ENCODE measurements around the gene ALDH1A1.
A peak's percentile ranks its signal among the peaks of the same experiment; 100 is the strongest.
"Not testable (repeated sequence)": the region's sequence is repeated elsewhere in the genome, so short reads cannot be mapped to it uniquely, and the experiment has no call there.

Gene ALDH1A1

DNA sequence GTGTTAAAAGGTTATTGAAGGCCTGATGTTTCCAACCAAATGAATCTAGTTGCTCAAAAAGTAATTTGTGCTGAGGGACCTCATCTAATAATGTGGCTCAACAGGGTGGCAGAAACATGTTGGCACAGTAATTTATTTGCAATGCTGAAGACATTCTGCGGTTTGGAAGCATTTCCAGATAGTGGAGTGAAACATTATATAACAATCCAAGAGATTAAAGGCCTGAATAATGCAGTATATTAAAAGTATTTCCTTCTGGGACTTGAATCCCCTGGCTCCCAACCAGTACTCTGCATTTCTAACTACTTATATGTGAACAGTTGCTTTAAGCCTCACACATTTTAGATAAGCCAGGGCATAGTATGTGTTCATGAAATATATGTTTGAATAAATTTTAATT, 25.9 kb upstream of the ALDH1A1 start:
- no peak for DNase-seq

DNA sequence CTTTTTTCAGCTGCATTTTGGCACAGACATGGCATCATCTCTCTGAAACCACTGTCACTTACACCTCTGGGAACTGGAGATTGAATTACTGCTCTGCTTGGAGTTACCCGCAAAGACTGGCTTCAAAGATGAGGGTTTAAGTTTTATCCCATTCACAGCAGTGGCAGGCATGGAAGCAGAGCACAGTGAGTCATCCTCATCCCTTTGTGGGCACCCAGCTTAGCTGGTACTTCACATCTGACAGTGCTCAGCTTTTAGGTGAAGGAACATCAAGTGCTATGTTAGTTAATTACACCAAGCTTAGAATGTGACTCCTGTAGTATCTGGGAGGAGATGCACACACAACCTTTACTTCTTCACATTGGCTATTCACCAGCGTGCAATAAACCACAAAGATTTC, 24.8 kb upstream of the ALDH1A1 start:
- no peak for DNase-seq

DNA sequence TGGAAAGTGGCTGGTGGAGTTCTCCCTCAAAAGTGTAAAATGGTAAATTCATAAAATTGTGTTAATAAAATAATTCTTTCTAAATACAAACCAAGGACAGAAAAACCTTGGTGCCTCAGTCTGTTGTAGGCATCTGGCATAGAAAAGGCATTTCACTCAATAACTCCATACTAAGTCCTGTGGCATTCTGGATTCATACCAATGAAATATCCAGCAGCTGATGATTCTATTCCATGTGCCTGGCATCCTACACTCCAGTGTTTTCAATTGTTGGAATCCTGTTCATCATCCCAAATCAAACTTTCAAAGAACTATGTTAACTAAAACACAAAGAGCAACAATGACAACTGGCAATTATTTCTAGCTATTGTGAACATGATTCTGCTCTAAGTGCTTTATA, 21.6 kb upstream of the ALDH1A1 start:
- DNase-seq, result no peak

DNA sequence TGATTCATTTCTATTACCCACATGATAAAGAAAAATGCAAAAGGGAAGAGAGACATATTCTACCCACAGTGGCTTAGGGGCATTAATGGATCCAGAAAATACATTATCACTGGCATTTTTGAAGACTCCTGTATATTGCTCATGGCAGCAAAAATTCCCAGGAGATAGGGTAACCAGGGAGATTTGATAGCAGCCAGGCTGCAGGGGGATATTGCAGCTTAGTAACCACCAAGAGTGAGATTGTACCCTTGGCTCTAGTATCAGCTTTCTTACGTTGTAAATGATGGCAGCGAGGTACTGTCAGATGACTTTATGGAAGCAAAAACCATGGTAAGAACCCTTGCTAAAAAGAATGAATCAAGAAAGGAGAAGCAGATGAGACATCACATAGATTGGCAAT, 19.8 kb upstream of the ALDH1A1 start:
- no peak for DNase-seq

DNA sequence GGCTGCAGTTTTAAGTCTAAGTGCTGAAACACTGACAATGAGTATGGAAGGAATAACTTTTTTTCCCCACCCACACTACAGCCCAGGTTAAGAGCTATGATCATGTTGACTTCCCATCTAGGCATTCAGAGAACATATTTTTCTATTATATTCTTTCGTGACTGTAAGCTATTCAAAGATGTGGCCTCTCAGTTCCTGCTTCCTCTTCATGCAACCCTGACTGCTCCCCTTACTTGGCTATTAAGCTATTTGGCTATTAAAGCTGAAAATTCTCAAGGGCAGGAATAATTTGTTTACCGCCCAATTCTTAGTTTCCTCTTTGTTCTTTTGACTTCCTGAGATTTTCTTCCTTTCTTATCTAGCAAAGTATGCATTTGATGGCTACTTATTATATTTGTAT, 18.6 kb upstream of the ALDH1A1 start:
- no peak for DNase-seq

DNA sequence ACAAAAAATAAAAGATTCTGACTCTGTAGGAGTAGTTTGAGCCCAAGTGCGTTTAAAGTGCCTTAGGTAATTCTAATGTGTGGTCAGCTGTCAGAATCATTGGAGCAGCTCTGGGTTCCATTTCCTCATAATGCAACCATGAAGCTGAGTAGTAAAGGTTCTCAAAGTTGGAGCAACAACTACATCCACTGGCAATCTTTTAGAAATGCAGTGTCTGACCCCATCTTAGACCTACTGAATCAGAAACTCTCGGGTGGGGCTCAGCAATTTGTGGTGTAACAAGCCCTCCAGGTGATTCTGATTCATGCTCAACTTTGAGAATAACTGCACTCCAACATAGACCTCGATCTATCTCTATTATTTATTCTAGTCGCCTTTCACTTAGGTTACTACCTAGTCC, 7.6 kb upstream of the ALDH1A1 start:
- DNase-seq, result no peak

DNA sequence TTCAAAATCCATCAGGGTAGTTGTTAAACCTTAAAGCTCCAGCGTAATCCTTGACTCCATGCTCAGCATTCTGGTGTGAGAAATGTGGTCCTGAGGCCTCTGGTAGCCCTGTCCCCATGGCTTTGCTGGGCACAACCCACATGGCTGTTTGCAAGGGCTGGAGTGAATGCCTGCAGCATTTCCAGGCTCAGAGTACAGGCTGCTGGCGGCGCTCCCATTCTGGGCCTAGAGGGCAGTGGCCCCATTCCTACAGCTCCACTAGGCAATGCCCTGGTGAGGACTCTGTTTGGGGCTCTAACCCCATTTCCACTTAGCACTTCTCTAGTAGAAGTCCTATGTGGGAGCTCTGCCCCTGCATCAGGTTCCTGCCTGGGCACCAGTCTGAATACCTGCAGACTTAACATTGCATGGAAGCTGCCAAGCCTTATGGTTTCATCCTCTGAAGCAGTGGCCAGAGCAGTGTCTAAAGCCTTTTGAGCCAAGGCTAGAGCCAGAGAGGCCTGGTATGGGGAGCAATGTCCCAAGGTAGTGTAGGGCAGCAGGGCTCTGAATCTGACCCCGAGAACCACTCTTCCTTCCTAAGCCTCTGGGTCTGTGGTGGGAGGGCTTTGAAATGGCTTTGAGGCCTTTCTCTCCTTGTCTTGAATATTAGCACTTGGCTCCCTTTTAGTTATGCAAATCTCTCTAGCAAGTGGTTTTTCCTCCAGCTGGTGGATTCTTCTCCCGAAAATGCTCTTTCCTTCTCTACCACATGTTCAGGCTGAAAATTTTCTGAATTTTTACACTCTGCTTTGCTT, 5.8 kb upstream of the ALDH1A1 start:
- DNase-seq, result no peak

DNA sequence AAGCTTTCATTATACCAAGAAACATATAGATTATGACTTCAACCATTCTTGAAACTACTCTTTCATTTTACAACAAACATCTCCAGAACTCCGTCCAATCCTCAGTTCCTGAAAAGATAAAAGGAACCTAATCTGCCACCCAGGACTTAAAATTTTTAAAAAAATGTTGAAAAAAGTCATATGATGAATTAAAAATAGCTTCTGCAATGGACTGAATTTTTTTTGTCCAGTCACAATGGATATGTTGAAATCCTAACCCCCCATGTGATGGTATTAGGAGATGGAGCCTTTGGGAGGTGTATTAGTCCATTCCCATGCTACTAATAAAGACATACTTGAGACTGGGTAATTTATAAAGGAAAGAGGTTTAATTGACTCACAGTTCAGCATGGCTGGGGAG, 2.7 kb upstream of the ALDH1A1 start:
- no peak for DNase-seq

DNA sequence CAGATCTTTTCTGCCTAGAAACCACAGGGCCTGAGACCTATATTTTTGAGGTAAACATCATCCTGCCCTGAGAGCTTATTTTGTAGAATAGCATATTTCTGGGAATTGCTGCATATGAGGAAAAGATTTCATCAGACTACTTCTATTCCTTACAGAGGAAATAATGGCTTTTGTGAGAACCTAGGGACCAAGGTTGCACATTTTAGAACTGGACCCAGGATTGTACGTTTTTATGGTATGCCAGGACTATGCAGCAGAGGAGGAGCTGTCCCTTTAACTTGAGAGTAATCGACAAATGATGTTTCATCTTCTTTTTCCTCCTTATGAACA, 2.2 kb upstream of the ALDH1A1 start:
- no peak for DNase-seq

DNA sequence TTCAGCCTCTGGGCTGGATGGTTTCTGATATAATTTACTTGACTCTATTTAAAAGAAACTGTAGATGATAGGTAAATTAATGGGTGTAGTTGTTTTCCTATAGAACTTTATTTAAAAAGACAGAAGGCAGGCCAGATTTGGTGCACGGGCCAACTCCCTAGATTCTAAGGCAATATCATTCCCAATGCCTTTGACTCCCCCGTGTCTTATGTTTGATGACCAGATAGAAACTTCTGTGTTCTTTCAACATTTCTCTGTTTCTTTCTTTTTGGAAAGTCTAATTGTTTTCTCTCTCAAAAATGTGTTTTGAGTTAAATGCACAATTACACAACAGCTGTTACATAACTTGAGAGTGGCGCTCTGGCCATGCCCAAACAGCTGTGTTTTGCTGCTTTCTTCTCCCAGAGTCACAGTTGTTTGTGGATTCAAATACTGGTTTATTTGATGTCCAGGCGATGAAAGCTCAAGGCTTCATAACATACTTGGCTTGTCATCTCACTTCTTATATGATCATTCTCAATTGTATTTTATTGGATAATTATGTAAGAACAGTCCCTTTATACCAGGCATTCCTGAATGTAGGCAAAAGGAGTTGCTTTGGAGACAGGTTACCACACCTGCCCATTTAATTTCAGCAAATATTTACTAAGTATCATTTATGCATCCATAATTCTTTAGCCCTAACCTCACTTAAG, 1.7 kb upstream of the ALDH1A1 start:
- DNase-seq, result no peak

DNA sequence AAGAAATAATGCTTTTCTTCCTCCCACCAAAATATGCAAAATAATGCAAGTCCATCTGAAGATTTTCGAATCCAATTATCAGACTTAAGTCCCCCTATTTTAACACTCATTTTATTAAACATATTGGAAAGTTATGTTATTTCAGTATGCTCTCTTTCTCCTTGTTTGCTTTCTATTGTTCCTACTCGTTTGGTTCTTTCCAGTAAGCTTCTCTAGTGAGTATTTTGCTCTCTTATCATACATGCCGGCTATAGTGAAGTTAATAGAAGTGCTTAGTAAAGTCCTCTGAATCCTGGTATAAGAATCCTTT, 517 bp downstream of the ALDH1A1 start:
- no peak for DNase-seq

DNA sequence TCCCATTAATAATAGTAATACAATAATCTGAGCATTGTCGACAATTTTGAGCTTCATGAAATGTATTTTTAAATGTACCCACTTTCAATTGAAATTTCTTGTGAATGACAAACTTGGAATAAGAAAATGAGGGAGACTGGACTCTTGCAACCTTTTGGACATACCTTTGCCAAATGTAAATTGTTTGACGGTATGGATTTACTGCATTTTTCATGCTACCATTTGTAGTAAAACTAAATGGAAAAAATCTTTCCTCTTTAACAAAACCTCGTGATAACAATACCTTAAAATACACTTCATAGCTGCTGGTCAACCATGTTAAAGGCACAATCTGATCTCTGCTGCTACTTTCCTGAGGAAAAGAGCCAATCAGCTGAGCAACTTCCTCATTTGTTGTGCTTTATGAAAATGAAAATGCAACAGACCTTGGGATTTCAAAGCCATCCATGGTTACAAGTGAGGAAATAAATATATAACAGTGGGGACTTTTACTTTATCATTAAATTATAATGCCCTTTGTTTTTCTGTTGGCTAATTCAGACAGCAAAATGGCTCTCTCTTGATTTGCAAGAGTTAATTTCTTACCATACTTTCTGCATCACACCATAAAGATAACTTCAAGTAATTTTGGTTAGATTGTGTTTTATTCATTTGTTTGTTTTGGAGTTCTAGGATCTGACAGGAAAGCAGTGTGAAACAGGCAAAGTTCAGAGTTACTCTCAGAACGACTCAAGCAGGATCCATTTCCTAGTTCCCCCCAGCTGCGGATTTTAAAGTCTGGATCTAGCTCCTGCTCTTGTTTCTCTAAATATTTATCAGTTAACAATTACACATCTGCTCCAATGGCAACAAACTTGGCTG, 1.1 kb downstream of the ALDH1A1 start:
- DNase-seq, result peak in 1 of 2 experiments; percentile 10

DNA sequence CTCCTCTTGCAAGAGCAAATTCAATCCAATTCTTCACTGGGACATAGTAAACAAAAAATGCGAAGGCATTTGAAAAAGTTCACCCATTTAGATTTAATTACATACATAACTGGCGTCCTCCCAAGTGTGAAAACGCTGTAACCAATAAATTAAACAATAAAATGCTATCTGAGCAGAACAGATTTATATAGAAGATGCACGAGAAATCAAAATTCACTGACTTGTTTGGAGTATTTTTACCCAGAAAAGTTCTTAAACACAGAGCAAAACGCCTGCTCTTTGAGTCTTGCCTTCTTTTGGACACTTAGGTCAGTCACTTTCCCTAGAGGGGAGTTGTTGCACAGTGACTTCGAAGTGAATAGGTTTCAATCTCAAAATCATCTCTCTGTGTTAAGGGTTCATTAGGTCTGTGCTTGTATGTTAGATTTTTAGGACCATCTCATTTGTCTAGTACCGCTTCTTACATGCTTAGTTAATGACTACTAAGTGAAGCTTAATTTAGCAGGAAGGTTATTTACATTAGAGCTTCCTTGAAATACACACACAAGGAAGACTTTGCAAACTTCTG, 1.9 kb downstream of the ALDH1A1 start:
- no peak for DNase-seq

DNA sequence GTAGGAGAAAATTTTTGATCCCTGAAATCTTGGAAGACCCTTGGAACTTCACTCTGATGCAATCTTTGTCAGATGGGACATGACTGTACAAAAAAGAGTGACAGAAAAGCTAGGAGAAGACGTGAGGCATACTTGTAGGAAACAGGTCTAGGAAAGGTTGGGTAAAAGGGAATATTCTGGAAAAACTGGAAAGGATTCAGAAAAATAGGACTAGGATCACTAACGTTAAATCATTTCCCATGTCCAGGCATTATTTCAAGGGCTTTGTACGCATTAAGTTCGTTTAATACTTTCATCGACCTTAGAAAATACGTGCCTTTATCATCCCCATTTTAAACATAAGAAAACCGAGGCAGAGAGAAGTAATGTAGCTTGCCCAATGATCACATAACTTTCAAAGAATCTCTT, 2.9 kb downstream of the ALDH1A1 start:
- no peak for DNase-seq

DNA sequence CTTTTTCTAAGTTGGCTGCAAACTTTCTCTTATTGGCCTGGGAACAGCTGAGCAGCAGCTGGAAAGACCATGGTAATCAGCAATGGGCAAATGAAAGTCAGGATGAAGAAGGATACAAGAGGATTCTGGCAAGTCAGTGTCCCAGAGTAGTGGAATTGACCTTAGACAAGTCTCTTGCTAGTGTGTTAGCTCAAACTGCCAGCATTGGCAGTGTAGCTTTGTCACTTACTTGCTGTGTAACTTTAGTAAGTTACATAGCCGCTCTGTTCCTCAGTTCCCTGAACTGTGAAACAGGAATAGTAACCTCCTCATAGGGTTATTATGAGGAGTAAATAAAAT, 3.6 kb downstream of the ALDH1A1 start:
- no peak for DNase-seq

DNA sequence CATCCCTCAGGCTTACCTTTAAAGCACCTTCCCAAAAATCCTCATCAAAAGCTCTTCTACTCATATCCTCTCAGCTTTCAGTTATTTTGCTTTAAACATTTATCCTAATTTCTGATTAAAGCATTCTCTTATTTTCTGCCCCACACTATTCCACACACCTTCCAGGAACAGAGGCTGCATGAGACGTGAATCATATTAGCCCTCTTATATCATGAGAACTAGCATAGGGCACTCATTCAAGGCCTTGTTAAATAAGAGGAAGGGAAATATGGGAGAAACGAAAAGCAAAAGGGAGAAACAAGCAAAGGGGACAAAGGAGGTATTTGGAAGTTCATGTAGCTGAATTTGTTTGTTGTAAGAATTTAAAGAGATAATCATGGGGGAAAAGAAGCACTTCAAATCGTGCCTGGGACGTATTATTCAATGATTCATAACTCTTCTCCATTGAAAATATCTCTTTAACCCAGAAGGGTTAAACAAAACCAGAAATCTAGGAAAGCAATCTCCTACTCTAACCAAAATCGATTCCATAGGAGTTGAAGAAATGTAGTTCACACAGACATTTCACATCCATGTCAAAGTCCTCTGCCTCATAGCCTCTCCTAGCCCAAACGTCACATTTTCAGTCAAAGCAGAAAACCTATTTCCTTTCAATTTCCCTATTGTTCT, 4.1 kb downstream of the ALDH1A1 start:
- no peak for DNase-seq

DNA sequence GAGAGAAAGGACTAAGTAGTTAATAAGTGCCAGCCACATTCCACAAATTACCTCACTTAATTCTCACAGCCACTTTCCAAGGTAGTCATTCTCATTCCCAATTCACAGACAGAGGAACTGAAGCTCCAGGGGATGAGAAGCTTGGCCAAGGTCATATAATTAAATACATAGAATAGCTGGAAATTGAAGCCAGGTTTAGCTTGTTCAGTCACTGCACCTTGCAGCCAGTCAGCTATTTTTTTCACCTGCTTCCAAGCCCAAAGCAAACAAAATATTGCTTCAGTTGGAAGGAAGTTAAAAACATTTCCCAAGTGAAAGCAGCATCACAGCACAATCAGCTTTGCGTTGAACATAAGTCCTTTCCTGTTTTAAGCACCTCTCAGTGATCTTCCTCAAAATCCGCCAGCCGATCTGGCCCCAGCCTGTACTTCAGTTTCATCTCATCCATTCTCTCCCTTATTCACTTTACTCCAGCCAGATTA, 4.8 kb downstream of the ALDH1A1 start:
- DNase-seq, result no peak

DNA sequence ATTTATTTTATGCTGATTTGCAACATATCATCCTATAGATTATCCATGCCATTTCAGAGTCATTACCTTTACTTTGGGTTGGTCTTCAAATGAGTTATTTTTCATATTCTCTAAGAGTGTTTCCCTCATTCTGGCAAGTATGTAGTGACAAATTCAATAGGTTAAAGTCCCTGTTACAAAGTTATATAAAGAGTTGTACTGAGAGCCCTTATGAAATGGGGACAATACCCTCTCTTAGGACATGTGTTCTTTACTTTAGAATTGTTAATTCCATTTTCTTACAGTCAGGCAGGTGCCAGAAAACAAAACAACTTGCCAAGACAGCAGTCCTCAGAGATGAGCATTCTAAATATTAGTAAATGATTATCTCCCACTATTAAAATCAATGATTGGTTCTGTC, 6.0 kb downstream of the ALDH1A1 start:
- no peak for DNase-seq

DNA sequence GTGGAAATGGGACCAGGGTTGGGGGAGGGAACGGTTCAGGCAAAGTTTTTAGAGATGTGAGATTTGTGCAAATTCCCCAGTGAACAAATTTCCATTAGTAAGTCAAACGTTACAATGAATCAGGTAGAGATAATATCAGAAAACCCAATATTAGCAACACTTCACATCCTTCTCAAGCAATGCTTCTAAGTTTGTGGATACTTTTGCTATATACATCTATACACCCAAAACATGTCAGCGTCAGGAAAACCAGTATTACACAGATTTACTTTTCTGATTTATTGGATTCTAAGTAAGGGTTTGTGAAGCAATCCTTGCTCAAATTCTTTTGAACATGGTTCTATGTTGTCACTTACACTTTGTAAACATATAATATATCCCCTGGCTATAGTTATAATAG, 6.5 kb downstream of the ALDH1A1 start:
- DNase-seq, result no peak

DNA sequence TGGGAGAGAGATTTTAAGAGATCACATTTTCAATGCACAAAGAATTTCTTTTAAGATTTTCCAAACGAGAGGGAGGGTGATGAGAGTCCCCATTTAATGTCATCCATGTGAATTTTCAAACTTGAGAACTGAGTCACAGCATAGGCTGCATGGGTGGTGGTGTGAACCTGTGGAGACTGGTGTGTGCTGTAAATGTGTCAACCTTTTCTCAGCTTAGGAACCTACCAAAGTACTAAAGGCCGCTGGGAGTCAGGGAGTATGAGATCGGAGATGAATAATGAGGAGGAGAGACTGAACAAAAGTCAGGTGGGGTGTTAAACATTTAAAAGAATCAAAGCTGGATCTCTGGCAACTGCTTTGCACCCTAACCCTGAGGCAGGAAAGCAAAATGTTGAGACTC, 7.5 kb downstream of the ALDH1A1 start:
- DNase-seq, result no peak

DNA sequence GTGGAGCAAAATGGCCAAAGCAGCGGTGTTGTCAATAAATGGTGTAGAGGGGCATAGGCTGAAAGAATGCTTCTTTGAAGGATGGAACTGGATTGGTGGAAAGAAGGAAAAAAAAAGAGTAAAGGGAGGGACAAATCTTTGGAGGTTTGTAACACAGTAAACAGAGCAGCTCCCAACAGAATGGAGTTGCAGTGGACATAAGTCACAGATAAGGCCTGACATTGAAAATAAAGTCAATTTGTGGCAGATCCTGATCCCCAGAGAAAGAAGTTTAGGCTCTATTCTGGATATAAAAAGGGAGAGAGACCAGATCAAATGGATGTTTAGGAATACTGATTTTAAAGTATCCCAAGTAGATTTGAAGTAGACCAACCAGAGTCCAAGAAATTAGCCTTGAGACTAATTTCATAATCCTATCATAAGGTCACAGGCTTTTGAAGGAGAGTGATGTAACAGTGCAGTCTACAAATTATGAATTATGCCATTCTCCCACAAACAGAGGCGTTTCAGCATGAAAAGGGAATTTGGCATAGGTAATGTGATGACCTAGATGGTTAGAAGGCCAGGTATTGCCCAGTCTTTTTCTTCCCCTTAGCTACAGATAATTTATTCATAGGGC, 8.9 kb downstream of the ALDH1A1 start:
- no peak for DNase-seq

DNA sequence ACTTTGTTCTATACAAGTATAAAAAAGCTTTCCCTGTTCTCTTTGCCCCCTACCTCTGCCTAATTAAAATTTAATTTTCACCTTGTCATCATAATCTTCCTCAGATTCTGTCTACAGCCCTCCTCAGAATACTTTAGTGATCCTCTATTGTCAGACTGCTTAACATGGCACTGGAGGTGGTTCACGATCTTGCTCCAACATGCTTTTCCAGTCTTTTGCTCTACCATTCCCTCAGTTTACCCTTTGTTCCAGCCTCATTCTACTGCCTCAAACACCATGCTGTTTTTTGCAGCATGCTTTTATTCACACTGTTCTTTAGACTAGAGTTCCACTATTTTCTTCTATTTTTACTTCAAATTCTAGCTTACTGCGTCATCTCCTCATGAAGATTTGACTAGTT, 10.4 kb downstream of the ALDH1A1 start:
- DNase-seq, result no peak

DNA sequence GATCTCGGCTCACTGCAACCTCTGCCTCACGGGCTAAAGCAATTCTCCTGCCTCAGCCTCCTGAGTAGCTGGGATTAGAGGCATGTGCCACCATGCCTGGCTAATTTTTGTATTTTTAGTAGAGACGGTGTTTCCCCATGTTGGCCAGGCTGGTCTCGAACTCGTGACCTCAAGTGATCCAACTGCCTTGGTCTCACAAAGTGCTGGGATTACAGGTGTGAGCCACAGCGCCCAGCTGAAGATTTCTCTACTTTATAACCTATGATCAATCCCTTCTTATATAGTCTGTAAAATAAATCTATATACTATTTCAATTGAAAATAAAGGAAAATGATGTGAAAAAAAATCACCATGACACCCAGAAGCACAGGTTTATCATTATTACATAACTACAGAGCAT, 13.3 kb downstream of the ALDH1A1 start:
- DNase-seq, result not testable (repeated sequence)
